CD4-positive, alpha-beta T cell treated with Interleukin-6 at 100 ng/mL for 8 hours (primary cell): Measurements from ENCODE around the gene PLAC8L1.
"Not testable (repeated sequence)": the region's sequence is repeated elsewhere in the genome, so short reads cannot be mapped to it uniquely, and the experiment has no call there.

Experiments
- DNase-seq: peaks from one replicate; pipeline ENCODE4 v3.0.0-alpha.2; 2020; ENCODE audit warnings: mixed read lengths, low spot score

PLAC8L1 gene, protein sequence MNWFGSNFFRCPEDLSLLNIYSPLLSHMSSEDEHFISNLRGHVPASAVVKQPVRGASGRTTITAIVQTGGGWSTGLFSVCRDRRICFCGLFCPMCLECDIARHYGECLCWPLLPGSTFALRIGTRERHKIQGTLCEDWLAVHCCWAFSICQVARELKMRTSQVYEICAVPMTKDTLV

GRCh38 chr5:146105477-146105876 lies at the start of gene PLAC8L1:
Gene PLAC8L1, minus strand, starts transcription at chr5:146105577. Its CDS starts 1,266 bp downstream, at chr5:146104311.
- no peak for DNase-seq

DNA sequence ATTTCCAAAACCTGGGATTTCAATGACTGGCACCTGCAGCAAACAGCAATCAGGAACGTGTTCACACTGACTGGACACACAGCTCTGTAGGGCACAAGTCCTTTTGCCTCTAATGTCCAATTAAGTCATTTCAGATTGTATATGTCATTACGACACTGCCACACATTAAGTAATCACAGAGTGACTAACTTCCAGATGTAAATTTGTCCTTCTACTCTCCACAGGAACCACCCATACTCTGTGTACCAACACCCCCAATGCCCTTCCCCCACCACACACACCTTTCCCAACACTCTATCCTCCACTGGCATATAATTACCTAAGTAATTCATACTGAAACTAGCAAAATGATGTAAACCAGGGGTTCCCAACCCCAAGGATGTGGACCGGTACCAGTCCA lies 46.6 kb upstream of the PLAC8L1 start:
- DNase-seq: no peak

GRCh38 chr5:146137967-146138403 lies 32.6 kb upstream of the PLAC8L1 start:
- no peak for DNase-seq

DNA sequence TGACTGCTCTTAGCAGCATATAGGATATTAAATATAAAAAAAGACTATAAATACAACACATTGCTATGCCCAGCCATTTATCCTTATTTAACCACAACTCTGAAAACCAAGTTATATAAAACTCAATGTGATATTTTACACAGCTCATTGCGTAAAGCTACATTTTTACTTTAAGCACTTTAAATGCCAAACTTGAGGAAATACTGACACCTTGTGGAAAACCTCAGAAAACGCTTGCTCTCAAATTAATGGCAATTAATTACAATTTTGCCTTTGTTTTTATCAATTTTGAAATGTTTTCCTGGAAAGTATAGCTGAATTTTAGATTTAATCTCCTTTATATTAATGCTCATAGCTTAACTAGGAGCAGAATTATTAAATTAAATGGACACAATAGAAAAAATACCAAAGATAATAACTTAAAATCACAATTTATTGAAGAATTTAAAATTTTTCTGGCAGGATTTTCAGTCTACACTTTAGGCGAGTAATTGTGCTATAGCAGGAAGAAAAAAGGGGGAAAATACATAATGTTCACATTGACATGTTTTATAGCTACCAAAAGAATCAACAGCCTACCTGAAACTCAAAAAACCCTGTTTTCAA lies 25.2 kb upstream of the PLAC8L1 start:
- no peak for DNase-seq

DNA sequence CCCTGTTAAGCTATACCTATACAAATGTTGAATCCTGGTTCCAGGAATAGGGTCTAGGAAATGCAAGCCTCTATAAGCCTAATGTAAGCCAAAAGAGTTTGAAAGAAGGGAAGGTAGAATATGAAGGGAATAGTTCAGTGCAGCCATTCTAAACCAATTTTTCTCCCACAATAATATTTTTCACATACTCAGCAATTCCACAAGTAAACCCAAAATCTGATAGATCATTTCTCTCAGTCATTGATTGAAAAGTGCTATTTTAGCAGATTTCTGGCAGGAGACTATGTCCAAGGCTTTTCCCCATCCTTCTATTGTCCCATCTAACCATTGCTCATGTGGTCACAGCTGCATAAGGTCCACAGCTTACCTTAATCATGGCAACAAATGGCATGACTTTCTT lies 20.7 kb upstream of the PLAC8L1 start:
- no peak for DNase-seq

GRCh38 chr5:146124580-146124979 lies 19.2 kb upstream of the PLAC8L1 start:
- DNase-seq: no peak

GRCh38 chr5:146121451-146121850 lies 16.1 kb upstream of the PLAC8L1 start:
- DNase-seq: not testable (repeated sequence)

GRCh38 chr5:146118322-146118721 lies 12.9 kb upstream of the PLAC8L1 start:
- DNase-seq: no peak

GRCh38 chr5:146117216-146117615 lies 11.8 kb upstream of the PLAC8L1 start:
- DNase-seq: not testable (repeated sequence)

- DNase-seq: no peak
Measured at GRCh38 chr5:146116361-146116760, 11.0 kb upstream of the PLAC8L1 start.

- DNase-seq: no peak
Measured at GRCh38 chr5:146112476-146112875, 7.1 kb upstream of the PLAC8L1 start.

DNA sequence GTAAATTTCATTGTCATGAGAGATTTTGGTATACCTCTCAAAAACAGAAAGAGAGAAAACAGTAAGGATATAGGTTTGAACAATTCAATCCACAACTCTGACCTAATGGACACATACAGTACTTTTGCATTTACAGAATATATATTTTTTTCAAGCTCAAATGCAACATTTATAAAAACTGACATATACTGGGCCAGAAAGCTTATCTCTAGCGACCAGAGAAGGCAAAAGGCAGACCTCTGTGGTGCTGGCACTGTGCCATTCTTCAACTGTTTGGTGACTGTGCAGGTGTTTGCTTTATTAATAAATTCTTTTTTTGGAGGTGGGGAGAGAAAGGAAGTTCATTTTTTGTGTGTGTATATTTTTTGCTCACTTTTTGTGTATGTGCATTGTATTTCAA lies 6.0 kb upstream of the PLAC8L1 start:
- DNase-seq: no peak

- no peak for DNase-seq
Measured at GRCh38 chr5:146109379-146109778, 4.0 kb upstream of the PLAC8L1 start.

GRCh38 chr5:146108870-146109269 lies 3.5 kb upstream of the PLAC8L1 start:
- DNase-seq: not testable (repeated sequence)

- DNase-seq: no peak
Measured at GRCh38 chr5:146107901-146108300, 2.5 kb upstream of the PLAC8L1 start.

GRCh38 chr5:146103594-146103993 lies 1.8 kb downstream of the PLAC8L1 start:
- DNase-seq: no peak

- no peak for DNase-seq
Measured at GRCh38 chr5:146101646-146102045, 3.7 kb downstream of the PLAC8L1 start.

DNA sequence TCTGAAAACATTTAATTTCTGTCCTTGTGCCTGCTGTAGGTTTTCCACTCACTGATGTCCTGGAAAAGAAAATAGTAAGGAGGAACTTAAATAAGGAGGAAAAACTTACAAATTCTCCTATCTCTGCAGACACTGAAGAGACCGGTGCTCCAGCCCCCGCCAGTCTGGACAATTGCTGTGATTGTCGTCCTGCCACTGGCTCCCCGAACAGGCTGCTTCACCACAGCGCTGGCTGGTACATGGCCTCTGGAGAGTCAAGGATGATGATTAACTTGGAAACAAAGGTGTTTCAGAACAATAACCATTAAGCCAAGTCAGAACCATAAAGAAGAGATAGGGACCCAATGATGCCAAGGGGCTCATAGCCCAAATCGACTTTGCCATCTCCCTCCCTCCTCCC lies 7.3 kb downstream of the PLAC8L1 start:
- DNase-seq: no peak

- DNase-seq: no peak
Measured at GRCh38 chr5:146091881-146092280, 13.5 kb downstream of the PLAC8L1 start.

DNA sequence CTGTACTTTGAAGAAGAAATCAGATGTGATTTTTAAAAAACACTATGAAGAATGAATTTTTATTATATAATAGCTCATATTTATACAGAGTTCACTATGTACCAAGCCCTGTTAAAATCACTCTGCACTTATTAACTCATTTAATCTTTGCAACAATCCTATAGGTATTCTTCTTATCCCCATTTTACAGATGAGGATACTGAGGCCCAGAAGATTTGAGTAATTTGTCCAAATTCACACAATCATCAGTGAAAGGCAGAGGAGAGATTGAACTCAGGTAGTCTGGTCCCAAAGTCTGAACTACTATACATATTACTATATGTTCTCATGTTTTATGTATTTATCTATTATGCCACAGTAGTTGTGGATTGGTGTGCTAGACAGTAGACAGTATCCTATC lies 16.1 kb downstream of the PLAC8L1 start:
- DNase-seq: no peak

- DNase-seq: no peak
Measured at GRCh38 chr5:146088098-146088497, 17.3 kb downstream of the PLAC8L1 start.

DNA sequence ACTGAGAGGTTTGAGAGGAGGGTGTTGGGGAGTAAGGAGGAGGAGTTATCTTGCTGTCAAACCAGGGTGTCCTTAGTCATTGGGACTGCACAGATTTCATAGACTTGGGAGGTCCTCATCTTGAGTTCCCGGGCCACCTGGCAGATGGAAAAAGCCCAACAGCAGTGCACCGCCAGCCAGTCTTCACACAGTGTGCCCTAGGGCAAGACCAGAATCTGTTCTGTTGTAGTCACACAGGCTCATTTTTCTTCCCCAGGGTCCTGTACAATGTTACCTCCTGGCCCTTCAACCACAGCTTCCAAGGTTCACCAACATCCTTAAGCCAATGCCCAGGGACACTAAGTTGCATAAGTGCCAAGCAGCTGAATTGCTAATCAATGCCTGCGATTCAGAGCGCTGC lies 21.0 kb downstream of the PLAC8L1 start:
- no peak for DNase-seq

GRCh38 chr5:146082798-146083197 lies 22.6 kb downstream of the PLAC8L1 start:
- DNase-seq: no peak

- no peak for DNase-seq
Measured at GRCh38 chr5:146081556-146081955, 23.8 kb downstream of the PLAC8L1 start.
